Stimulated activated CD4-positive, alpha-beta T cell treated with anti-CD3 and anti-CD28 coated beads, Interleukin-2, amount 100 ng/mL, for 48 hours (primary cell): ENCODE data around the gene SMIM1.

Experiments
- DNase-seq, 2 donors: peaks; one replicate each; pipeline ENCODE4 v3.0.0-alpha.2; 2020

SMIM1 gene

GRCh38 chr1:3822421-3822820 is 49.9 kb downstream of the SMIM1 start:
- no peak for DNase-seq

GRCh38 chr1:3824650-3825049 is 52.1 kb downstream of the SMIM1 start:
- DNase-seq: no peak

DNA sequence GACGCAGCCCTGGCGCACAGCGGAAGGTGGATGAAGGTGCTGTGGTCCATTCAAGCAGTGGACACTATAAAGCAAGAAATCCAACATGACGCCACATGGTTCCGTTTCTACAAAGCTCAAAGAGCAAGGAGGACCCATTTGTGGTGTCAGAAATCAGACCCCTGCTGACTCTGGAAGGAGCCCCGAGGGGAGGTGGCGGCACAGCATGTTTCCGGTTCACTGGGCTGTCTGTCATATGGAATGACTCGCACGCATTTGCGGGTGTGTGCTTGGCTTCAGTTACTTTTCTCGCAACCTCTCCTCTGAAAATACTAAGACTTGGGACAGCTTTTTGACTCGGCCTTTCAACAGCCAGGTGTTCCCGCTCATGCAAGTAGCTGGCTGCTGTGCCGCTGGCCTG is 52.8 kb downstream of the SMIM1 start:
- DNase-seq: no peak
